WTC11 (cell line): ENCODE measurements around the gene CCDC50. TPM values are rescaled to one million over a fixed set of nuclear protein-coding genes. Genes with fewer than 3 reads are reported as not detected.

Experiments
- ATAC-seq: fragments of 200-7000 bp; cut with Tn5 transposase; 2 replicates; pipeline ENCODE4 v1.10.0; 2021; ENCODE audit warnings: mild to moderate bottlenecking, moderate library complexity
- CTCF ChIA-PET: fragments of 300-600 bp; sonication (Branson Sonifier 250); formaldehyde crosslinking; loops from one replicate; lab custom pipeline; 2021; ENCODE audit warnings: antibody characterized with exemption; lab: Charles Lee
- POLR2A ChIA-PET: fragments of 350-600 bp; sonication (Branson Sonifier 250); formaldehyde crosslinking; loops from one replicate; lab custom pipeline; 2021; ENCODE audit warnings: antibody characterized with exemption; lab: Charles Lee
- DNase-seq: peaks from one replicate; pipeline ENCODE4 v3.0.0; 2021; ENCODE audit warnings: low spot score
- H3K27ac Mint-ChIP-seq: 2 replicates; pipeline ENCODE4 v1.8.0; 2021; ENCODE audit warnings: mixed read lengths
- H3K27me3 Mint-ChIP-seq: 2 replicates; pipeline ENCODE4 v1.8.0; 2021; ENCODE audit warnings: low read depth, mild to moderate bottlenecking, moderate library complexity, mixed read lengths
- H3K36me3 Mint-ChIP-seq: 2 replicates; pipeline ENCODE4 v1.8.0; 2021; ENCODE audit warnings: mixed read lengths
- H3K4me1 Mint-ChIP-seq: 2 replicates; pipeline ENCODE4 v1.8.0; 2022; ENCODE audit warnings: mixed read lengths
- H3K4me3 Mint-ChIP-seq: 2 replicates; pipeline ENCODE4 v1.8.0; 2021; ENCODE audit warnings: mild to moderate bottlenecking, moderate library complexity, mixed read lengths
- H3K9me3 Mint-ChIP-seq: 2 replicates; pipeline ENCODE4 v1.8.0; 2021; ENCODE audit warnings: mixed read lengths
- ATF1 ChIP-seq: sonication (generic); formaldehyde crosslinking; IDR thresholded peaks from 2 replicates; pipeline ENCODE4 v1.8.1; 2023; ENCODE audit warnings: mild to moderate bottlenecking, moderate library complexity, missing genetic modification reagents
- CREM ChIP-seq: sonication (generic); formaldehyde crosslinking; IDR thresholded peaks from 2 replicates; pipeline ENCODE4 v1.8.1; 2022; ENCODE audit warnings: mild to moderate bottlenecking, missing genetic modification reagents, moderate library complexity
- ESRRA ChIP-seq: sonication (generic); formaldehyde crosslinking; IDR thresholded peaks from 2 replicates; pipeline ENCODE4 v1.8.1; 2022; ENCODE audit warnings: mild to moderate bottlenecking, missing genetic modification reagents, borderline replicate concordance
- FOXP1 ChIP-seq: sonication (generic); formaldehyde crosslinking; IDR thresholded peaks from 2 replicates; pipeline ENCODE4 v1.8.0; 2022; ENCODE audit warnings: missing genetic modification reagents, mild to moderate bottlenecking, moderate library complexity, borderline replicate concordance
- GABPB1 ChIP-seq: sonication (generic); formaldehyde crosslinking; IDR thresholded peaks from 2 replicates; pipeline ENCODE4 v1.8.1; 2023; ENCODE audit warnings: mild to moderate bottlenecking, missing genetic modification reagents
- GRHL2 ChIP-seq: fragments of 250-450 bp; sonication (Bioruptor Pico); IDR thresholded peaks from 2 replicates; pipeline ENCODE4 v1.8.0; 2022; ENCODE audit warnings: mild to moderate bottlenecking, moderate library complexity; ENCODE audit not compliant: insufficient replicate concordance, severe bottlenecking
- IRF2 ChIP-seq: sonication (generic); formaldehyde crosslinking; IDR thresholded peaks from 2 replicates; pipeline ENCODE4 v1.8.0; 2022; ENCODE audit warnings: low read depth, missing genetic modification reagents, borderline replicate concordance
- KAT7 ChIP-seq: sonication (generic); formaldehyde crosslinking; IDR thresholded peaks from 2 replicates; pipeline ENCODE4 v1.8.1; 2023; ENCODE audit warnings: missing genetic modification reagents, mild to moderate bottlenecking, borderline replicate concordance
- NR1H2 ChIP-seq: sonication (generic); formaldehyde crosslinking; IDR thresholded peaks from 2 replicates; pipeline ENCODE4 v1.9.0; 2021; ENCODE audit warnings: mild to moderate bottlenecking, moderate library complexity, missing genetic modification reagents
- RORB ChIP-seq: fragments of 250-450 bp; sonication (Bioruptor Pico); IDR thresholded peaks from 2 replicates; pipeline ENCODE4 v1.9.0; 2021; ENCODE audit warnings: mild to moderate bottlenecking
- TCF7 ChIP-seq: sonication (generic); formaldehyde crosslinking; IDR thresholded peaks from 2 replicates; pipeline ENCODE4 v1.8.0; 2022; ENCODE audit warnings: mild to moderate bottlenecking, low read depth, missing genetic modification reagents, moderate library complexity
- ZNF423 ChIP-seq: fragments of 250-450 bp; sonication (Bioruptor Pico); IDR thresholded peaks from 2 replicates; pipeline ENCODE4 v2.1.2; 2022; ENCODE audit warnings: mild to moderate bottlenecking, moderate library complexity
- total RNA-seq: library from RNA; stranded (reverse); gene quantifications from 3 replicates; pipeline ENCODE4 v1.2.3, GENCODE V29; 2021
- TF ChIP-seq, protein P1 (sequence below): sonication (generic); formaldehyde crosslinking; IDR thresholded peaks from 2 replicates; pipeline ENCODE4 v1.8.1; 2023; ENCODE audit warnings: mild to moderate bottlenecking, moderate library complexity, missing genetic modification reagents
- TF ChIP-seq, protein P2 (sequence below): fragments of 200-600 bp; IDR thresholded peaks from 2 replicates; pipeline ENCODE4 v1.8.0; 2022; ENCODE audit warnings: antibody characterized with exemption
- TF ChIP-seq, protein P3 (sequence below): fragments of 250-450 bp; sonication (Bioruptor Pico); IDR thresholded peaks from 2 replicates; pipeline ENCODE4 v1.9.0; 2021; ENCODE audit warnings: mild to moderate bottlenecking
- TF ChIP-seq, protein P4 (sequence below): fragments of 250-450 bp; sonication (Bioruptor Pico); IDR thresholded peaks from 2 replicates; pipeline ENCODE4 v1.9.0; 2021; ENCODE audit warnings: moderate library complexity, mild to moderate bottlenecking, inconsistent platforms, borderline replicate concordance
- TF ChIP-seq, protein P5 (sequence below): sonication (generic); formaldehyde crosslinking; conservative IDR thresholded peaks from 2 replicates; pipeline ENCODE4 v1.8.1; 2023; ENCODE audit warnings: mild to moderate bottlenecking, low read depth, missing genetic modification reagents, moderate library complexity
- TF ChIP-seq, protein P6 (sequence below): sonication (generic); formaldehyde crosslinking; IDR thresholded peaks from 2 replicates; pipeline ENCODE4 v1.8.0; 2022; ENCODE audit warnings: mild to moderate bottlenecking, missing genetic modification reagents

The CCDC50 gene
- total RNA-seq, 1 experiment from 2014 or later = 33.1 TPM

DNA sequence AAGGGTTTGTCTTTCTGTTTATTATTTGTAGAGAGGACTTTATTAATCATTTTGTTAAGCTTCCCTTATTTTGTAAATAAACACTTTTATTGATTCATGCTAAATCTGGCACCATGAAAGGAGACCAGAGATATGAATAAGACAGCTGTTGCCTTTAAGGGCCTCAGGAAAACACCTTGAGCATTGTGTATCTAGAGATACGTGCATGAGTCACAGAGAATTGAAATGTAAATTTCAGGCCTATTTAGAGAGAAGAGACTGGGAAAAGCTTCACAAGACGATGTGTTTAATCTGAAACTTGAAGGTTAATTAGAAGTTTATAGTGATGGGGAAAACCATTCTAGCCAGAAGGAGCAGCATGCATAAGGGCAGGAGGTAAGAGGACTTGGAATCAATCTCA is 29.7 kb downstream of the CCDC50 start:
- CTCF ChIA-PET = interaction anchor here (1.7 kb wide), 1 partner anchor 115 kb away, joined by 4 read pairs; no protein-coding TSS in a partner anchor
- no peak for TF ChIP-seq GRHL2 (CRISPR knock-in tag)
- no peak for TF ChIP-seq IRF2 (CRISPR knock-in tag)
- TF ChIP-seq, protein P1, sequence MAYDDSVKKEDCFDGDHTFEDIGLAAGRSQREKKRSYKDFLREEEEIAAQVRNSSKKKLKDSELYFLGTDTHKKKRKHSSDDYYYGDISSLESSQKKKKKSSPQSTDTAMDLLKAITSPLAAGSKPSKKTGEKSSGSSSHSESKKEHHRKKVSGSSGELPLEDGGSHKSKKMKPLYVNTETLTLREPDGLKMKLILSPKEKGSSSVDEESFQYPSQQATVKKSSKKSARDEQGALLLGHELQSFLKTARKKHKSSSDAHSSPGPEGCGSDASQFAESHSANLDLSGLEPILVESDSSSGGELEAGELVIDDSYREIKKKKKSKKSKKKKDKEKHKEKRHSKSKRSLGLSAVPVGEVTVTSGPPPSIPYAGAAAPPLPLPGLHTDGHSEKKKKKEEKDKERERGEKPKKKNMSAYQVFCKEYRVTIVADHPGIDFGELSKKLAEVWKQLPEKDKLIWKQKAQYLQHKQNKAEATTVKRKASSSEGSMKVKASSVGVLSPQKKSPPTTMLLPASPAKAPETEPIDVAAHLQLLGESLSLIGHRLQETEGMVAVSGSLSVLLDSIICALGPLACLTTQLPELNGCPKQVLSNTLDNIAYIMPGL (CRISPR knock-in tag) = no peak
- no peak for TF ChIP-seq KAT7
- TF ChIP-seq, protein P2, sequence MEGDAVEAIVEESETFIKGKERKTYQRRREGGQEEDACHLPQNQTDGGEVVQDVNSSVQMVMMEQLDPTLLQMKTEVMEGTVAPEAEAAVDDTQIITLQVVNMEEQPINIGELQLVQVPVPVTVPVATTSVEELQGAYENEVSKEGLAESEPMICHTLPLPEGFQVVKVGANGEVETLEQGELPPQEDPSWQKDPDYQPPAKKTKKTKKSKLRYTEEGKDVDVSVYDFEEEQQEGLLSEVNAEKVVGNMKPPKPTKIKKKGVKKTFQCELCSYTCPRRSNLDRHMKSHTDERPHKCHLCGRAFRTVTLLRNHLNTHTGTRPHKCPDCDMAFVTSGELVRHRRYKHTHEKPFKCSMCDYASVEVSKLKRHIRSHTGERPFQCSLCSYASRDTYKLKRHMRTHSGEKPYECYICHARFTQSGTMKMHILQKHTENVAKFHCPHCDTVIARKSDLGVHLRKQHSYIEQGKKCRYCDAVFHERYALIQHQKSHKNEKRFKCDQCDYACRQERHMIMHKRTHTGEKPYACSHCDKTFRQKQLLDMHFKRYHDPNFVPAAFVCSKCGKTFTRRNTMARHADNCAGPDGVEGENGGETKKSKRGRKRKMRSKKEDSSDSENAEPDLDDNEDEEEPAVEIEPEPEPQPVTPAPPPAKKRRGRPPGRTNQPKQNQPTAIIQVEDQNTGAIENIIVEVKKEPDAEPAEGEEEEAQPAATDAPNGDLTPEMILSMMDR = no peak
- TF ChIP-seq, protein P3, sequence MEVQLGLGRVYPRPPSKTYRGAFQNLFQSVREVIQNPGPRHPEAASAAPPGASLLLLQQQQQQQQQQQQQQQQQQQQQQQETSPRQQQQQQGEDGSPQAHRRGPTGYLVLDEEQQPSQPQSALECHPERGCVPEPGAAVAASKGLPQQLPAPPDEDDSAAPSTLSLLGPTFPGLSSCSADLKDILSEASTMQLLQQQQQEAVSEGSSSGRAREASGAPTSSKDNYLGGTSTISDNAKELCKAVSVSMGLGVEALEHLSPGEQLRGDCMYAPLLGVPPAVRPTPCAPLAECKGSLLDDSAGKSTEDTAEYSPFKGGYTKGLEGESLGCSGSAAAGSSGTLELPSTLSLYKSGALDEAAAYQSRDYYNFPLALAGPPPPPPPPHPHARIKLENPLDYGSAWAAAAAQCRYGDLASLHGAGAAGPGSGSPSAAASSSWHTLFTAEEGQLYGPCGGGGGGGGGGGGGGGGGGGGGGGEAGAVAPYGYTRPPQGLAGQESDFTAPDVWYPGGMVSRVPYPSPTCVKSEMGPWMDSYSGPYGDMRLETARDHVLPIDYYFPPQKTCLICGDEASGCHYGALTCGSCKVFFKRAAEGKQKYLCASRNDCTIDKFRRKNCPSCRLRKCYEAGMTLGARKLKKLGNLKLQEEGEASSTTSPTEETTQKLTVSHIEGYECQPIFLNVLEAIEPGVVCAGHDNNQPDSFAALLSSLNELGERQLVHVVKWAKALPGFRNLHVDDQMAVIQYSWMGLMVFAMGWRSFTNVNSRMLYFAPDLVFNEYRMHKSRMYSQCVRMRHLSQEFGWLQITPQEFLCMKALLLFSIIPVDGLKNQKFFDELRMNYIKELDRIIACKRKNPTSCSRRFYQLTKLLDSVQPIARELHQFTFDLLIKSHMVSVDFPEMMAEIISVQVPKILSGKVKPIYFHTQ (CRISPR knock-in tag) = no peak
- TF ChIP-seq, protein P4, sequence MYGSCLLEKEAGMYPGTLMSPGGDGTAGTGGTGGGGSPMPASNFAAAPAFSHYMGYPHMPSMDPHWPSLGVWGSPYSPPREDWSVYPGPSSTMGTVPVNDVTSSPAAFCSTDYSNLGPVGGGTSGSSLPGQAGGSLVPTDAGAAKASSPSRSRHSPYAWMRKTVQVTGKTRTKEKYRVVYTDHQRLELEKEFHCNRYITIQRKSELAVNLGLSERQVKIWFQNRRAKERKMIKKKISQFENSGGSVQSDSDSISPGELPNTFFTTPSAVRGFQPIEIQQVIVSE (CRISPR knock-in tag) = no peak
- TF ChIP-seq CREM = no peak
- TF ChIP-seq, protein P5, sequence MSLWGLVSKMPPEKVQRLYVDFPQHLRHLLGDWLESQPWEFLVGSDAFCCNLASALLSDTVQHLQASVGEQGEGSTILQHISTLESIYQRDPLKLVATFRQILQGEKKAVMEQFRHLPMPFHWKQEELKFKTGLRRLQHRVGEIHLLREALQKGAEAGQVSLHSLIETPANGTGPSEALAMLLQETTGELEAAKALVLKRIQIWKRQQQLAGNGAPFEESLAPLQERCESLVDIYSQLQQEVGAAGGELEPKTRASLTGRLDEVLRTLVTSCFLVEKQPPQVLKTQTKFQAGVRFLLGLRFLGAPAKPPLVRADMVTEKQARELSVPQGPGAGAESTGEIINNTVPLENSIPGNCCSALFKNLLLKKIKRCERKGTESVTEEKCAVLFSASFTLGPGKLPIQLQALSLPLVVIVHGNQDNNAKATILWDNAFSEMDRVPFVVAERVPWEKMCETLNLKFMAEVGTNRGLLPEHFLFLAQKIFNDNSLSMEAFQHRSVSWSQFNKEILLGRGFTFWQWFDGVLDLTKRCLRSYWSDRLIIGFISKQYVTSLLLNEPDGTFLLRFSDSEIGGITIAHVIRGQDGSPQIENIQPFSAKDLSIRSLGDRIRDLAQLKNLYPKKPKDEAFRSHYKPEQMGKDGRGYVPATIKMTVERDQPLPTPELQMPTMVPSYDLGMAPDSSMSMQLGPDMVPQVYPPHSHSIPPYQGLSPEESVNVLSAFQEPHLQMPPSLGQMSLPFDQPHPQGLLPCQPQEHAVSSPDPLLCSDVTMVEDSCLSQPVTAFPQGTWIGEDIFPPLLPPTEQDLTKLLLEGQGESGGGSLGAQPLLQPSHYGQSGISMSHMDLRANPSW = no peak
- TF ChIP-seq ESRRA = no peak
- TF ChIP-seq ATF1 (CRISPR knock-in tag) = no peak
- TF ChIP-seq TCF7 = no peak
- TF ChIP-seq ZNF423 (CRISPR knock-in tag) = no peak
- no peak for TF ChIP-seq RORB
- no peak for TF ChIP-seq NR1H2 (CRISPR knock-in tag)
- TF ChIP-seq, protein P6, sequence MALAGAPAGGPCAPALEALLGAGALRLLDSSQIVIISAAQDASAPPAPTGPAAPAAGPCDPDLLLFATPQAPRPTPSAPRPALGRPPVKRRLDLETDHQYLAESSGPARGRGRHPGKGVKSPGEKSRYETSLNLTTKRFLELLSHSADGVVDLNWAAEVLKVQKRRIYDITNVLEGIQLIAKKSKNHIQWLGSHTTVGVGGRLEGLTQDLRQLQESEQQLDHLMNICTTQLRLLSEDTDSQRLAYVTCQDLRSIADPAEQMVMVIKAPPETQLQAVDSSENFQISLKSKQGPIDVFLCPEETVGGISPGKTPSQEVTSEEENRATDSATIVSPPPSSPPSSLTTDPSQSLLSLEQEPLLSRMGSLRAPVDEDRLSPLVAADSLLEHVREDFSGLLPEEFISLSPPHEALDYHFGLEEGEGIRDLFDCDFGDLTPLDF (CRISPR knock-in tag) = no peak
- no peak for TF ChIP-seq FOXP1 (CRISPR knock-in tag)
- TF ChIP-seq GABPB1 = no peak
- TF ChIP-seq, all 79 proteins: peak for 0
- POLR2A ChIA-PET = no interaction called here

More for the DNA sequence above, 29.7 kb downstream of the CCDC50 start:
- ATAC-seq = peak; percentile 58
- Mint-ChIP-seq H3K36me3 (peaks cover 21% of the 10 kb centered on the region), H3K4me1 (peaks cover 71% of the 10 kb centered on the region), H3K27me3 (no peaks in the 10 kb centered on the region), H3K4me3 (peak overlapping the region; percentile 12; the same call in 1 of the 2 replicates), H3K9me3 (no peaks in the 10 kb centered on the region), H3K27ac (peak overlapping the region; percentile 83)
- no peak for DNase-seq
